Left ventricle myocardium inferior (tissue), 1 donor: ENCODE data around the gene SPATC1L. TPM values are rescaled to one million over a fixed set of nuclear protein-coding genes. Genes with fewer than 3 reads are reported as not detected.

ENCODE experiments used
- DNase-seq: peaks from one replicate; pipeline ENCODE4 v3.0.0-alpha.2; 2020
- H3K27ac ChIP-seq: fragments of 200-600 bp; replicated peaks from 2 replicates; pipeline ENCODE4 v1.8.0; 2021
- H3K27me3 ChIP-seq: fragments of 200-600 bp; 2 replicates; pipeline ENCODE4 v1.8.0; 2021; ENCODE audit warnings: low read depth
- H3K36me3 ChIP-seq: fragments of 200-600 bp; 2 replicates; pipeline ENCODE4 v1.8.0; 2021
- H3K4me1 ChIP-seq: fragments of 200-600 bp; 2 replicates; pipeline ENCODE4 v1.8.0; 2021
- H3K4me3 ChIP-seq: fragments of 200-600 bp; 2 replicates; pipeline ENCODE4 v1.8.0; 2021; ENCODE audit warnings: mild to moderate bottlenecking, moderate library complexity
- H3K9me3 ChIP-seq: fragments of 200-600 bp; replicated peaks from 2 replicates; pipeline ENCODE4 v1.8.0; 2021
- intact Hi-C: fragments of 100-400 bp; cut with micrococcal nuclease; formaldehyde crosslinking; loops from one replicate; pipeline ENCODE4 v1.11.0; 2022
- total RNA-seq: library from RNA; stranded (reverse); fragmentation: NEBNext Ultra II Directional; extraction: Animal tissue kit (Norgen Biotek cat#: 25700); gene quantifications from one replicate; pipeline ENCODE4 v1.2.1, GENCODE V29; 2021
- TF ChIP-seq, protein P1 (sequence below): fragments of 200-600 bp; IDR thresholded peaks from 2 replicates; pipeline ENCODE4 v1.8.0; 2021; ENCODE audit warnings: antibody characterized with exemption, mild to moderate bottlenecking, borderline replicate concordance
- donor health status: DM: no; HTN: yes; CAD: no; lungs with severe emphysema.

The SPATC1L gene
- total RNA-seq, 1 donor from 2014 or later: 7.0 TPM

DNA sequence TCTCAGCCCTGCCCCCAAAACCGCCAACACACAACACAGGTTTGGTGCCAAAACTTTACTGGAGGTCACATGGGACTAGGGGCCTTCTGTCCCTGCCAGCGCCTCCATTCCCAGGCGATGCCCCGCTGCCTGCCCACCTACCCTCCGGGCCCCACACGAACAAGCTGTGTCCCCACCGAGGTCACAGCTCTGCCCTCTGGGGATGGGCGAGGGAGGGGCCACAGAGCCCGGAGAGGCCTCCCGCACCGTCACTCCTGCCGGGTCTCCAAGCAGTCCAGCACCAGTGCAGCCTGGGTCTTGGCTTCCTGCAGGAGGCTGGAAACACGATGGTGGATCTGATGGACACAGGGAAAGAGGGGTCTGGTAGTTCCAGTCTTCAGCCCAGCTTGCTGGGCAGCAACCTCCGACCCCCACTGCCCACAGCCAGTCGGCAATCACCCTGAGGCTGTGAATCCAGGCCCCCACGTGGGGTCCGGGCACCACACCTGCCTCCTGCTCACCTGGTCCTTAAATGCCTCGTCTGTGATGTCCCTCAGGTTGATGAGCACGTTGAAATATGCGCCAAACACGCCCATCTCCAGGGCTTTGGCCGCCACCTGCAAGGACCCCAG lies 47.4 kb downstream of the SPATC1L start:
- TF ChIP-seq, protein P1, sequence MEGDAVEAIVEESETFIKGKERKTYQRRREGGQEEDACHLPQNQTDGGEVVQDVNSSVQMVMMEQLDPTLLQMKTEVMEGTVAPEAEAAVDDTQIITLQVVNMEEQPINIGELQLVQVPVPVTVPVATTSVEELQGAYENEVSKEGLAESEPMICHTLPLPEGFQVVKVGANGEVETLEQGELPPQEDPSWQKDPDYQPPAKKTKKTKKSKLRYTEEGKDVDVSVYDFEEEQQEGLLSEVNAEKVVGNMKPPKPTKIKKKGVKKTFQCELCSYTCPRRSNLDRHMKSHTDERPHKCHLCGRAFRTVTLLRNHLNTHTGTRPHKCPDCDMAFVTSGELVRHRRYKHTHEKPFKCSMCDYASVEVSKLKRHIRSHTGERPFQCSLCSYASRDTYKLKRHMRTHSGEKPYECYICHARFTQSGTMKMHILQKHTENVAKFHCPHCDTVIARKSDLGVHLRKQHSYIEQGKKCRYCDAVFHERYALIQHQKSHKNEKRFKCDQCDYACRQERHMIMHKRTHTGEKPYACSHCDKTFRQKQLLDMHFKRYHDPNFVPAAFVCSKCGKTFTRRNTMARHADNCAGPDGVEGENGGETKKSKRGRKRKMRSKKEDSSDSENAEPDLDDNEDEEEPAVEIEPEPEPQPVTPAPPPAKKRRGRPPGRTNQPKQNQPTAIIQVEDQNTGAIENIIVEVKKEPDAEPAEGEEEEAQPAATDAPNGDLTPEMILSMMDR: no peak
- Histone ChIP-seq H3K27ac (no peak overlapping the region), H3K36me3 (no peaks in the 10 kb centered on the region), H3K27me3 (no peaks in the 10 kb centered on the region), H3K4me1 (peaks cover 9% of the 10 kb centered on the region), H3K4me3 (no peak overlapping the region), H3K9me3 (no peaks in the 10 kb centered on the region)
- no peak for DNase-seq
- intact Hi-C loops: no loop called here

DNA sequence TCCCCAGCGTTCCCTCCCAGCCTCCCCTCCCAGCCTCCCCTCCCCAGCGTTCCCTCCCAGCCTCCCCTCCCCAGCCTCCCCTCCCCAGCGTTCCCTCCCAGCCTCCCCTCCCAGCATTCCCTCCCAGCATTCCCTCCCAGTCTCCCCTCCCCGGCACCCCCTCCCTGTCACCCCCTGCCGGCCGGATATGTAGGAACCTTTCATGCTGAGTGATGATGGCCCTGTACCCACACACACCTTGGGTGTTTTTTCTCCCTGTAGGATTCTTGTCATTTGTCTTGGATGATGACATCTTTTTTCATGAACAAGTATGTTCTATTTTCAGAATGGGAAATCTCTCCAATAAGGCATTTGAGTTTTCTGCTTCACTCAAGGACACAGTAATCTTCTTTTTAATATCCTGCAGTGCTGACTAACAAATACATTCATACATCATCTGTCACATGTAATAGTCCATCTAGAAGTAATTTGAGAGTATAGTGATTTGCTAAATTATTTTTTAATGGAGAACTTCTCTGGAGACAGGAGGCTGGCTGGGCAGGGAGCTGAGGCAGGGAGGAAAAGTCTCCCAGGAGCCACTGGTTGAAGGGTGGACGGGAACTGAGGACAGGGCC lies 48.4 kb downstream of the SPATC1L start:
- Histone ChIP-seq H3K36me3 (no peaks in the 10 kb centered on the region), H3K9me3 (no peaks in the 10 kb centered on the region), H3K4me3 (no peak overlapping the region), H3K4me1 (peaks cover 9% of the 10 kb centered on the region), H3K27ac (no peak overlapping the region), H3K27me3 (no peaks in the 10 kb centered on the region)
- TF ChIP-seq, protein P1: no peak
- intact Hi-C loops: no loop called here
- no peak for DNase-seq

DNA sequence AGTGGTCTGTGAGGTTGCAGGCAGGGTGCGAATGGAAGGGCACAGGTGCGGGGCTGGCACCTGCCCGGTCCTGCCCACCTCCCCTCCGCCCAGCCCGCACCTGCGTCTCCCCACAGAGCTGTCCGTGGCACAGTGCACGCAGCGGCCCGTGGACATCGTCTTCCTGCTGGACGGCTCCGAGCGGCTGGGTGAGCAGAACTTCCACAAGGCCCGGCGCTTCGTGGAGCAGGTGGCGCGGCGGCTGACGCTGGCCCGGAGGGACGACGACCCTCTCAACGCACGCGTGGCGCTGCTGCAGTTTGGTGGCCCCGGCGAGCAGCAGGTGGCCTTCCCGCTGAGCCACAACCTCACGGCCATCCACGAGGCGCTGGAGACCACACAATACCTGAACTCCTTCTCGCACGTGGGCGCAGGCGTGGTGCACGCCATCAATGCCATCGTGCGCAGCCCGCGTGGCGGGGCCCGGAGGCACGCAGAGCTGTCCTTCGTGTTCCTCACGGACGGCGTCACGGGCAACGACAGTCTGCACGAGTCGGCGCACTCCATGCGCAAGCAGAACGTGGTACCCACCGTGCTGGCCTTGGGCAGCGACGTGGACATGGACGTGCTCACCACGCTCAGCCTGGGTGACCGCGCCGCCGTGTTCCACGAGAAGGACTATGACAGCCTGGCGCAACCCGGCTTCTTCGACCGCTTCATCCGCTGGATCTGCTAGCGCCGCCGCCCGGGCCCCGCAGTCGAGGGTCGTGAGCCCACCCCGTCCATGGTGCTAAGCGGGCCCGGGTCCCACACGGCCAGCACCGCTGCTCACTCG lies 52.2 kb downstream of the SPATC1L start:
- no peak overlapping the region for H3K27ac ChIP-seq
- intact Hi-C loops: no loop called here
- no peaks in the 10 kb centered on the region for H3K9me3 ChIP-seq
- H3K27me3 ChIP-seq: no peaks in the 10 kb centered on the region
- TF ChIP-seq, protein P1: no peak
- H3K36me3 ChIP-seq: peaks cover 4% of the 10 kb centered on the region
- DNase-seq: no peak
- peaks cover 31% of the 10 kb centered on the region for H3K4me1 ChIP-seq
- no peak overlapping the region for H3K4me3 ChIP-seq

DNA sequence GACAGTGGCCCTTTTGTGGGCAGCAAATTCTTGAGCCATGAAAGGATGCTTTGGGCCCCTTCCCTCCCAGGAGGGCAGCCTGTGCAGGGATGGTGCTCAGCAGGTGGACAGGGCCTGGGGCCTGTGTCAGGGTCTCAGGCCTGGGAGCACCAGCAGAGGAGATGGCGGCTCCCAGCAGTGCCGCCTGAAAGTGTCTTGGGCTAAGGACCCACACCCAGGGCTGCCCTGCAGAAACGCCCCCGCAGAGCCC lies 52.7 kb downstream of the SPATC1L start:
- H3K9me3 ChIP-seq: no peaks in the 10 kb centered on the region
- peaks cover 10% of the 10 kb centered on the region for H3K36me3 ChIP-seq
- TF ChIP-seq, protein P1: no peak
- peaks cover 28% of the 10 kb centered on the region for H3K4me1 ChIP-seq
- DNase-seq: no peak
- intact Hi-C loops: no loop called here
- no peaks in the 10 kb centered on the region for H3K27me3 ChIP-seq
- H3K4me3 ChIP-seq: no peak overlapping the region
- H3K27ac ChIP-seq: no peak overlapping the region

DNA sequence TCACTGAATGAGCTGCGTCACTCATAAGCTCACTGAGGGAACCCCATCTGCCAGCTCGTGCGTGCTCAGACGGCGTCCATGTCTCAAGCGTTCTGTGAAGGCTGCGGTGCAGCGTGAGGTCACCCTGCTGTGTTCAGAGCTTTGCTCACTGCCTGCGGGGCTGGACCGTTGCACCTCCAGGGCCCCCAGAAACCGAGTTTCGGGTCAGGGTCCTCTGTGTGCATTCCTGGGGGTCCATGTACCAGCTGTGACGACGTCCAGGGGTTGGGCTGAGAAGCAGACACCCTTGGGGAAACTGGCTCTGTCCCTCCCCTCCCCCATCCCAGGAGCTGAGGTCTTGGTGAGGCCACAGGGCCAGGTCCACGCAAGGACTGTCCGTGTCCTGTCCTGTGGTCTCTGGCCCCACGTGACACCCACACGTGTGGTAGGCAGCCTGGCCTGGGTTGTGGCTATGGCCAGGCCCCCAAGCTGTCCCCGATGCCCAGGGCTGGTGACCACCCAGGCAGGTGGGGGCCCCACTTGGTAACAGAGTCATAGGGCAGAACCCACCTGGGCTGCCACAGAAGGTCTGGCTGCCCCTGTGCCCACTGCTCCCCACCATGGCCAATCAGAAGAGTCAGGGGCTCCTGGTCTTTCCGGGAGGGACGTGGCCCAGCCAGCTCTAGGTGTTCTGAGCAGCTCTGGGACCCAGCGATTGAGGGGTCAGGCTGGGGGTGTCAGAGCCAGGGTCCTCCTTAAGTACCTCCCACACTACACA lies 53.2 kb downstream of the SPATC1L start:
- Histone ChIP-seq H3K4me3 (no peak overlapping the region), H3K9me3 (no peaks in the 10 kb centered on the region), H3K27ac (peak overlapping the region; percentile 33), H3K4me1 (peaks cover 23% of the 10 kb centered on the region), H3K27me3 (no peaks in the 10 kb centered on the region), H3K36me3 (peaks cover 15% of the 10 kb centered on the region)
- intact Hi-C loops: no loop called here
- TF ChIP-seq, protein P1: no peak
- peak; percentile 19 for DNase-seq
